GM21528 (cell line): ENCODE results near the gene PDE9A.
"Not testable (repeated sequence)": the region's sequence is repeated elsewhere in the genome, so short reads cannot be mapped to it uniquely, and the experiment has no call there.

Source experiments
- ATAC-seq: cut with Tn5 transposase; IDR thresholded peaks from one replicate; pipeline ENCODE4 v1.9.1; 2021; ENCODE audit warnings: mild to moderate bottlenecking, moderate library complexity; ENCODE audit not compliant: unreplicated experiment, low FRiP score

Gene PDE9A

DNA sequence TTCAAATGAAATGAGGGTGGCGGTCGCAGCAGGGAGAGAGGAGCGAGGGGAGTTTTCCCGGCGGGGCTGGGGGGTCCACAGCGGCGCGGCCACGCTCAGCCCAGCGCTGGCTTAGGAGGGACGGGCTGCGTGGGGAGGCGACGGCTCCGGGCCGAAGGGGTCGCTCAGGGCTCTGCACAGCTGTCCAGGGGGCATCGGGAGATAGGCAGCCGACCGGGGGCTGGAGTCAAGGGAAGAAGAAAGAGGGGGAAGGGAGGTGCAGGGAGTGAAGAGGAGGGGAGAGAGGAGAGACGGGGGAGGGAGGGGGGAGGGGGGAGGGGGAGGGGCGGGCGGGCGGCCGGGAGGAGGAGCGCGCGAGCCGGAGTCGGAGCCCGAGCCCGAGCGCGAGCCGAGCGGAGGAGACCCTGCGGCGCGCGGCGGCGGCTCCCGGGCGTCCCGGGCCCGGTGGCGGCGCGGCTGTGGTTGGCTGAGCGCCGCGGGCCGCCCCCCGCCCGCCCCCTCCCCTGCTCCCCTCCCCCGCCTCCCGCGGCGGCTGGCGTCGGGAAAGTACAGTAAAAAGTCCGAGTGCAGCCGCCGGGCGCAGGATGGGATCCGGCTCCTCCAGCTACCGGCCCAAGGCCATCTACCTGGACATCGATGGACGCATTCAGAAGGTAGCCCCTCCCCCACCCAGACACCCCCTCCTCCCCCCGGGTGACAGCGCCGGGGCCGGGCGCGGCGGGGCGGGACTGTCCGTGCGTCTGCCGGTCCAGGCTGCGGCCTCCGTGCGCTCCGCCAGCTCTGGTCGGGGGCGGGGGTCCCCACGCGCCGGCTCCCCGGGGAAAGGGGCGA lies at the start of gene PDE9A:
Gene PDE9A, plus strand, starts transcription at position 391 of the 831 bp plus-strand sequence. Its CDS starts 194 bp downstream, at position 585.
- no peak for ATAC-seq

DNA sequence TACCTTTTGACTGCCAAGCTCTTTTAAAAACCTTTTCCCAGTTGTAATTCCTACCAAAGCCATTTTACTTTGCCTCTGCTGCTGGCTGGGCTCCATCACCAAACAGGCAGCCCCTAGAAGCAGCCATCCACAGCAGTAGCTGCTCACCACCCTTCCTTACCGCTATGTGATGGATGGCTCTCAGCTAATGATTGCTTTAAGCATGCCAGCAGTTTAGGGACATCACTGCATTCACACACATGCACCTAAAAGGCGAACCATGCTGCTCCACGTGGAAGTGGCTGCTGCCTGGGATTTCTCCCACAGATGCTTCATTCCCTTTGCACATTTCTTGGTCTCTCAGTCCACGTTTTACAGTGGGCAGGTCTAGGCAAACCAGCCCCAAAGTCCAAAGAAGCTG lies 46.3 kb upstream of the PDE9A start:
- no peak for ATAC-seq

DNA sequence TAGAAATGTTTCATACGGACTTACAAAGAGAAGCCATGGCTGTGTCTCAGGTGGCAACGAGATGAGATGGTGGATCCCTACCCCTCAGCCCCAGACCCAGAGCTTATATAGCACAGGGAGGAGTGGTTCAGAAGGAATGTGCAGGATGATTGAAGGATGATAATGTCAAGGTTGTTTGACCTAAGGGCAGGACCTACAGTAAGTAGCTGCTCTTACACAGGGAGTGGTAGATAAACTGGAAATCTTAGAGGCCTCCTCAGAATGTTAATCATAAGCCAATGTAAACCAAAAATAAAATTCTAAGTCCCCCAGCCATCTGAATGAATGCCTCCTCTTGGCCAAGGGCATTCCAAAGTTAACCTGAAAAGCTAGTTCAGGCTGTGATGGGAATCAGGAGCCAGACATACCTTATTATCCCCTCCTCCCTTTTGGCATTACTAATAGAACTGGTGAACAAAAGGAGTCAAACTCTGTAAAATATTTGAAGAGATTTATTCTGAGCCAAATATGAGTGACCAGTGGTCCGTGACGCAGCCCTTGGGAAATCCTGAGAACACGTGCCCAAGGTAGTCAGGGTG lies 45.8 kb upstream of the PDE9A start:
- ATAC-seq = no peak

DNA sequence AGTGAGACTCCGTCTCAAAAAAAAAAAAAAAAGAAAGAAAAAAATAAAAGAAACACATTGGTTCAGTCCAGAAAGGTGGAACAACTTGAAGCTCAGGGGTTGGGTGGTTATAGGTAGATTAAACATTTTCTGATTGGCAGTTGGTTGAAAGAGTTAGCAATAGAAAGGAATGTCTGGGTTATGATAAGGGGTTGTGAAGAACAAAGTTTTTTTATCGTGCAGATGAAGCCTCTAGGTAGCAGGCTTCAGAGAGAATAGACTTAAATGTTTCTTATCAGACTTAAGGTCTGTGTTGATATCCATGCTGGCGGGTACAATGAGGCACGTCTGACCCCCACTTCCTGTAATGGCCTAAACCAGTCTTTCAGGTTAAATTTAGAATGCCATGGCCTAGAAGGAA lies 45.0 kb upstream of the PDE9A start:
- ATAC-seq = no peak

DNA sequence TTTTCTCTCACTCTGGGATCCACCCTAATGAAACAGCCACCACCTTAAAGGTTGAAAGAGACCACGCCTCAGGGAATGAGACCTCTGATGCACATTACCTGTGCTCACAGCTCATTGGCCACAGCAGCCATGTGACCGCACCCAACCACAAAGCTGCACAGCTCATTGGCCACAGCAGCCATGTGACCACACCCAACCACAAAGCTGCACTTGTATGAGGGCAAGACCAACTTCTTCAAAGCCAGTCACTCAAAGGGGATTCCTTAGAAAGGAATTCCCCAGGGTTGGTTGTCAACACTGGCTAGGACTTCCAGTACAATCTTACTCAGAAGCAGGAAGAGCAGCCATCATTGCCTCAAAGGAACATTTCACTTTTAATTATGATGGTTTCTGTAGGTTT lies 43.6 kb upstream of the PDE9A start:
- no peak for ATAC-seq

DNA sequence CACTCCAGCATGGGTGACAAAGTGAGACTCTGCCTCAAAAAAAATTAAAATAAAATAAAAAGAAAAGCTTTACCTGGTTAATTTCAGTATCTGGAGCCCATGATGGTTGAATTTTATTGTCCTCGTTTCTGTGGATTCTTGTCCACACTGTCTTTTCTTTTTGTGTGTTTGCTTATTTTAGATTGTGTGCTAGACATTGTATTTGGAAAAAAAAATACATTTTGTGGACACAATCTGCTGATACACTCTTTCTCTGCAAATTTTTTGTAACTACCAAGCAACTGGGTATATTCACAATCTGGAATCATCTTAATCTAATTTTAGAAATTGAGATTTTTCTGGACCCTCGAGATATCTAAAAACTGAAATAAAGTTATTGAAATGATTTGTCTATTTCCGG lies 41.6 kb upstream of the PDE9A start:
- ATAC-seq = no peak

DNA sequence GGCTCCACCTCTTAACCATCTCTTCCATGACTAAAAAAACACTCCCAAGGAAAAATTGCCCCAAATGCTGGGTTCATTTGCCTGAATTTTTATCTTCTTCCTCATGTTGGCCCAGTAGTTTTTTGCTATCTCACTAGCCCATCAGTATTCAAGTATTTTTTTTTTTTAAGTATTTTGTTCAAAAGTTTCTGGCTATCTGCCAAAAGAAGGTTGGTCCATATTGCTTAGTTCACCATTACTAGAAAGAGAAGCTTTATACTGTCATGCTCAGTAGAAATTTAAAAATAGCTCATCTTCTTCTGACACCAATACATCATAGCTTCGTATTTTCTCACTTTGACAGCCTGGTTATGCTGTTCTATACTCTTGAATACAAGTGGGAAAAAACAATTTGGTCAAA lies 41.0 kb upstream of the PDE9A start:
- ATAC-seq = no peak

DNA sequence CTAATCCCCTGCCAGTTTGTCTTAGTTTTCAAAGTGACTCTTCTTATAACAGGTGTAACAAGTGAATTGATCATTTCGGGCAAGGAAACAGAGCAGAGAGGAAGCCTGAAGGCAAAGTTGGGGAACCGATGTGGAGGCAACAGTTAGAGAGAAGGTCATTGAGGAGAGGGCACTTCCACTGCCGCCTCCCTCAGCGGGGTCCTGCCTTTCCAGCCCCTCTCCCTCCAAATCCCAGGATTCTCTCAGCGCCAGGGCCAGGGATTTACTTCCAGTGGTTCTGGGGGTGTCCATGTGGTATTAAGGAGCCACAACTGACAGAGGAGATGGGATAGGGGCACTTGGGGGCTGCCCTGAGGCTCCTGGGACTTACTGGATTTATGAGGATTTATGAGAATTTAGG lies 39.7 kb upstream of the PDE9A start:
- ATAC-seq = no peak

DNA sequence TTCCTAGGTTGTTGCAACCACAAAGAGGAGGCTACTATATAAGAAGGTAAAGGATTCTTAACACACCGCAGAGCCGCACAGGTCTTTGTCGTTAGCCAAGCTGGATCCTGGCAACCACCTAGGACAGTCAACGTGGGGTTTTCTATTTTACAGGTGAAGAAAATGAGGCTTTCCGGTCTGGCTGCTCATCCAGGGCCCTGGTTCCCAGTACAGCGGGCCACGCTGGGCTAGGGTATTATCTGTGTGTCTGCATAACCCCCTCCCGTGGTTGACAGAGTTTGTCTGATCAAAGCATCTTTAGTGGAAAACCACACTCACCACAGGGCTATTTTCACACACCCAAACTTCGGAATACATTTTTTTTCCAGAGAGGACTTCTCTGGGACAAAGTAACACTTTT lies 39.0 kb upstream of the PDE9A start:
- no peak for ATAC-seq

DNA sequence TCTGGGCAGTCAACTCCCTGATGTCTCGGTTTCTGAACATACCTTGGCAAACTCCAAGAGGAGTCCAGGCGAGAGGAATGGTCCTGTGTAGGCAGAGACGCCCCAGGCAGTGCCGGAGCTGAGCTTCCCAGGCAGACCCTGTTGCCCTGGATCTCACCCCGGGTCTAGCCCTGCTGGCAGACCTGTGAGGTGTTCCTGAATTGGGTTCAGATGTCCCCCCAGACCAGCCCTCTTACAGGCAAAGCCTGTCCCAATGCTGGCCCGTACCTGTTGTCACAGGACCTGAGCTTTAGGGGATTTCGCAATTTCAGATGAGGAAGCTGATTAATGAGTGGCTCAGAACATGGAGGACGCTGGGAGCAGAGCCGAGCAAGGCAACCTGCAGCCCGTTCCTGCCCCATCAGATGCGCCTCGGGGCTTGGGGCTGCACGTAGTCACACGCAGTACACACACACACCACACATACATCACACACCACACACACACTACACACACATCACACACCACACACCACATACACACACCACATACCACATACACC lies 38.5 kb upstream of the PDE9A start:
- ATAC-seq = no peak

DNA sequence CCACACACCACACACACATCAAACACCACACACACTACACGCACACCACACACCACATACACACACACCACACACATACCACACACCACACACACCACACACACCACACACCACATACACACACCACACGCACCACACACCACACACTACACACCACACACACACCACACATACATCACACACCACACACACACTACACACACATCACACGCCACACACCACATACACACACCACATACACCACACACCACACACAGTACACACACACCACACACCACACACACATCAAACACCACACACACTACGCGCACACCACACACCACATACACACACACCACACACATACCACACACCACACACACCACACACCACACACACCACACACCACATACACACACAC lies 38.0 kb upstream of the PDE9A start:
- not testable (repeated sequence) for ATAC-seq

DNA sequence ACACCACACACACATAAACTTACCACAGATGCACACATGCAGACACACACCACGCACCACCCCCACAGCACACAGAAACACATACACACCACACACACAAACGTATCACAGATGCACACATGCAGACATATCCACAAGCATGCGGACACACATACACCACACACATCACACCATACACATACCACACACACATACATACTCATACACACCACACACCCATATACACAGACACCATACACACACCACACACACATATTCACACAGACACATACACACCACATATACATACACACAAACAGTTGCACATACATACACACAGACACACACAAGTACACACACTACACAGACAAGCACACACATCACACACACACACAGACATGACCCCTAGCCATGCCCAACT lies 37.5 kb upstream of the PDE9A start:
- no peak for ATAC-seq

DNA sequence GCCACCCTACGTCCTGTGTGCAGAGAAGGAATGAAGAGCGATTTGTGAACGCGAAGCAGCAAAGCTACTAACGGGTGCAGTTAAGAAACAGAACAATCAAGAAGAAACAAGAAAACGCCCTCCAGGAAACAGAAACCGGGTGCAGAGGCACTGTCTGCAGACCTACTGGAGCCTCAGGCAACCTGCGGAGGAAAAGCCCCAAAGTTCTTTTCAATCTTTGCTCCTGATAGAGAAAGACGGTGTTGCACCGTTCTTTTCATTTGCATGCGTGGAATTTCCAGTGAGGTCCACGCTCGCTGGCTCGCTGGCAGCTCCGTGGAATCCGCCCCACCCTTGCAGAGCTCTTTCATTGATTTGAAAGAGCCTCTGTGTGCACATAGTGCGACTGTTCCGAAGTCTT lies 37.0 kb upstream of the PDE9A start:
- no peak for ATAC-seq

DNA sequence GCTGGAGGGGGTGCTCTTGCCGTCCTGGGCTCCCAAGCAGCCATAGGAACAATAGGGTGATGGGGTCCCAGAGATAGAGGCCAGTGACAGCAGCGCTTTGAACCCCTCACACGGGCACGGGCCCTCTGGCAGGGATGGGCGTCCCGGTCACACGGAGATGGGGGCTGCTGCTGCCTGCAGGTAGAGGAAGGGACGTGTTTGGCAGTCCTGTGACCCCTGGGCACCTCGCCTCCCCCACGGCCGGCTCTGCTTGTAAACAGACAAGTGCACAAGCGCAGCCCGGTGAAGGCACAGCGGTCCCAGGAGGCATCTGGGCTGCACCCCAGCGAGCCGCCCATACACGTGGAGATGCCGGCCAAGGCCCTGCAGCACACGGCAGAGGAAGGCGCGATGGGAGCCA lies 36.5 kb upstream of the PDE9A start:
- no peak for ATAC-seq

DNA sequence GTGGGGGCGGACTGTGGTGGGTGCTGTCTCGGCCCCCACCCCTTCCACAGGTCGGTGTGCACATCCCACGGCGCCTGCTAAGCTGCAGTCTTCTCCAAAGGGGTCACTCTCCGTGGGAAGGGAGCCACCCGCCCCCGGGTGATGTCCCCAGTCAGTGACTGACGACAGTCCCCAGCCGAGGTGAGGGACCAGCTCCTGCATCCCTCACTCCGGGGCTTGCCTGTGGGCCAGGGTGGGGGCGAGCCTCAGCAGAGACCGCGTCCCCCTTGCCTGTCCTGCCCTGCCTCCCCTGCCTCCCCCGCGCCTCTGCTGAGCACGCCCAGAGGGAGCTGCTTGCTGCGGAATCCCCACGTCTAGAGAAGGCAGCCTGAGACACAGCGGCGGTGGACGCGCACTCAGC lies 35.9 kb upstream of the PDE9A start:
- no peak for ATAC-seq

DNA sequence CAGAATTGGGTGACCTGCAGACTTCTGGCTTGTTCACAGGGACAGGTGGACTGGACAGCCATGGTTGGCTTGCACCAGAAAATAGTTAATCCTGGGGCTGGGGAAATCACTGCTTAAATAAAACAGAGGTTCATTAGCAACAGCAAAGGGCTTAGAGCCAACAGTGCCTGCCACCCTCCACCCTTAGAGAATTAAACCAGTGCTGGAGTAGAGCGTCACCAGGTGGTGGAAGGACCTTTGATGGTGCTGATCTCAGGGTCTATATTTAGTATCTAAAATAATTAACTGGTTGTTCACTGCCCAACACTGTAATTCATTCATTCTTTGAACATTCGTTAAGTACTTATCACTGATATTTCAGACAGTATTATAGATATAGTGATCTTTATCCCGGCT lies 34.7 kb upstream of the PDE9A start:
- ATAC-seq = no peak

DNA sequence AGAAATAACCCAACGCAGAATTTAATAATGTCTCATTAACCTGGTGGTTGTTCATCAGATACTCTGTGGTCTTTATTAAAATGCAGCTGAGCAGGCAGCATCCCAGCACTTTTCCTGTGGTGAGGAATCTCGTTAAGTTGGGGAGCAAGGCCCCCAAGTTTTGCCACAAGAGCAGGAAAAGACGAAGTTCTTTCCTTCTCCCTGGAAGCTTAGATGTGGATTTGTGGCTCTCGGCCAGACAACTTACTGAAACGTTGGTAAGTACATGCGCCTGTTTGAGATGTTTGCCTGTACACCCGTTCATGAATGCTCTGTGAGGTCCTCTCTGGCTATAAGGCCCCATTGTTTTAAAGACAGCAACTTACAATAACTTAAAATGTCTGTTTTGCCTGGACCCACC lies 34.3 kb upstream of the PDE9A start:
- ATAC-seq = no peak

DNA sequence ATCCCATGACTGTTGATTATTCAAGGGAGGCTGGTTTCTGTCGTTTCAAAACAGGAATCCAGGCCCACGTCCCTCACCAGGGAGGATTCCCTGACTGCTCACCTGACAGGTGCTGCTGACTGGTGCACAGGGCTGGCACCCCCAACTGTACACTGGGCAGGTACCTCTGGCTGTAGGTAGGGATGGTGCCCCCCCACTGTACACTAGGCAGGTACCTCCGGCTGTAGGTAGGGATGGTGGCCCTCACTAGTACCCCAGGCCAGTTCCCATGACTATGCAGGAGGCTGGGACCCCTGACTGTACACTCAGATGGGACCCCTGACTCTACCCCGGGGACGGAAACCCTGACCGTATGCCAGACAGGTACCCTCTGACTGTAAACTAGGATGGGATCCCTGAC lies 33.6 kb upstream of the PDE9A start:
- ATAC-seq = no peak

DNA sequence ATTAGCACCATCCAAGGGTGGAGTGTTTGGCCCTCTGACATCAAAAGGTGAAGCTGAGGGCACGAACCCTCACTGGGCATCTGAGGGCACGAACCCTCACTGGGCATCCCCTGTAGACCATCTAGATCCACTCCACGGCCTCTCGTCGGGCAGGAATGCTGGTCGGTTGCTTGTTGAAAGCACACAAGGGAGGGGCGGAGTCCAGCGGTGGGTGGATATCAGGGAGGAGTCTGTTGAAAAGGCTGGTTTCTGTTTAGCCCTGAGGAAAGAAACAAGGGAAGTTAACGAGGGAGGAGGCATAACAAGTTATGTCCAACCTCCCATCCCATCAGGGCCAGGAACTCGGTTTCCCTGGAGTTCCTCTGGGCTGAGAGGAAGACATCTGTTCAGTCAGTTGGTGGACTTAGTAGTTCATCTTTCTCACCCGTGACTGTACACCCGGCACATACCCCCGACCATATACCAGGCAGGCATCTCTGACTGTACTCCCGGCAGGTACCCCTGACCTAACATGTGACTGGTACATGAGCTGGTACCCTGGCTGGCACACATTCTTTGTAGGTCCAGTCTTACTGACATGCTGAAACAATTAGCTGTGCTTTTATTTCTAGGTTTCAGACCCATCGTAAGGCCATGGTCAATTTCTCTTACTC lies 32.1 kb upstream of the PDE9A start:
- no peak for ATAC-seq

DNA sequence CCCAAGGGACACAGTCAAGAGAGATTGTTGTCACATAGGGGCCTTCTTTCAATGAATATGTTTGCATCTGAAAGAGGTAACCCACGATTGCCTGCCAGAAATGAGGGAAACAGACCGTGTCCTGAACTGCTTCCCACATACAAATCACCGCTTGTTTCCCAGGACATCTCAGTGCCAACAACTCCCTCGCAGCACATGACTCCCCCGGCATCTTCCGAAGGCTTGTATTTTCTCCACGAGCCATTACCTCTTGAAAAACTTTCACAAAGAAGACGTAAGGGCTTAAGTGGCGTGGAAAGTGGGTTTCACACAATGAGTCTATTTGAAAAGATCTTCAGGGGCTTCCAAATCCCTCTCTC lies 31.6 kb upstream of the PDE9A start:
- ATAC-seq = no peak

DNA sequence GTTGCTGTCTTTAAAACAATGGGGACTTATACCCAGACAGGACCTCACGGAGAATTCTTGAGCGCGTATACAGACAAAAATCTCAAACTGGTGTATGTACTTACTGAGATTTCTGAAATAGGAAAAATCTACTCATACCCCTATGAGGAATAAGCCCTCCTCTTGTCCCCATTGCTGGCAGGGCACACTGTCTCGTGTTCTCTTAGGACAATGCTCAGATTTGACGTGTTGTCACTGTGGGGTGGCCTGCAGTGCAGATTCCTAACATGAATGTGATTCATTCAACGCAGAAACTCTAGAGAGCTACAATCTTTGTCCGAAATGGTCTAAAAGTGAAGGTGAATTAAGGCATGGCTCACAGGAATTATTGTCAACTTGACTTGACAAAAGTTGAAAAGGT lies 31.1 kb upstream of the PDE9A start:
- no peak for ATAC-seq

DNA sequence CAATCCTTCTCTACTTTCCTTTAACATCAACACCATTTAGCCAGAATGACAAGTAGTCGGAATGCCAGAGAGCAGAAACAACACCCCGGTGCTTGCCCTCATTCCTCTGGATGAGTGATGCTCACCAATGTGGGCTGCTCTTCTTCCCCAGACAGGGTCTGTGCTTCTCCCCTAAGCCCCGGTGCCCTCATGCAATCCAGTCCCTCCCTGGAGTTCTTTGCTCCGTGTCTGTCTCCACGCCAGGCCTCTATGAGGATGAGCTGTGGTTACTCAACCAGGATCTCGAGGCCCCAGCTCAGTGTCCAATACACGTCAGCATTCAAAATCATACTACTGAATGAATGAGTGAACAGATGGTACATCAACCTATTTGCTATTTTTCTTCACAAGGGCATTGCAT lies 29.7 kb upstream of the PDE9A start:
- ATAC-seq = no peak
